Stimulated activated CD4-positive, alpha-beta T cell treated with anti-CD3 and anti-CD28 coated beads, Interleukin-15, amount 100 ng/mL, for 1 hour (primary cell): Measurements from ENCODE around the gene ARF1.

Experiments
- DNase-seq, 2 donors: peaks; one replicate each; pipeline ENCODE4 v3.0.0-alpha.2; 2020; ENCODE audit warnings: low read depth in 1 of 2, low spot score in 1 of 2

ARF1 gene

GRCh38 chr1:228068359-228068758 is 14.1 kb upstream of the ARF1 start:
- DNase-seq, result no peak

DNA sequence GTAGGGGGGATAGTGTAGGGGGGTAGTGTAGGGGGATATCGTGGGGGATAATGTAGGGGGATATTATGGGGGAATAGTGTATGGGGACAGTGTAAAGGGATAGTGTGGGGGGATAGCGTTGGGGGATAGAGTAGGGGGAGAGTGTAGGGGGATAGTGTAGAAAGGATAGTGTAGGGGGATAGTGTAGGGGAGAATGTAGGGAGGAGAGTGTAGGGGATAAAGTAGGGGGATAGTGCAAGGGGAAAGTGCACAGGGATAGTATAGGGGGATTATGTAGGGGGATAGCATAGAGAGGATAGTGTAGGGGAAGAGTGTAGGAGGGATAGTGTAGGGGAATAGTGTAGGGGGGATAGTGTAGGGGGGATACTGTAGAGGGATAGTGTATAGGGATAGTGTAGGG is 12.3 kb upstream of the ARF1 start:
- no peak for DNase-seq

GRCh38 chr1:228070851-228071250 is 11.7 kb upstream of the ARF1 start:
- DNase-seq, result no peak

GRCh38 chr1:228071839-228072657 is 10.5 kb upstream of the ARF1 start:
- DNase-seq, result no peak

DNA sequence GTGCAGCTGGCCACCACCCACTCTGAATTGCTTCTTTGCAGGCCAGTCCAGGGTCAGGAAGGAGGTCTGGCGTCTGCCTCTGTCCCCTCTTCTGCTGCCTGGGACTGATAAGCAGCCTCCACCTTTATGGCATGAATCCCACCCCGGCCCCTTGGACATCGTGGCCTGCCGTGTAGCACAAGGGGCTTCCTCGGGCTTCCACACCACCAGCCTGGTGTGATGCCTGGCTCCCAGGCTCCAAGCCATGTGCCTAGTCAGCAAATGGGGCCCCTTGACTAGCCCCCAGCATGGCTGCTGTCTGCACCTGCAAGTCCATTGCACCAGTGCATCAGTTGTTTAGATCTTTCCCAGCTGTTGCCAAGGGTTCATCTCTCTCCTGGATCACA is 9.9 kb upstream of the ARF1 start:
- DNase-seq, result no peak

GRCh38 chr1:228073061-228073856 is 9.2 kb upstream of the ARF1 start:
- DNase-seq, result no peak

GRCh38 chr1:228073857-228074545 is 8.5 kb upstream of the ARF1 start:
- DNase-seq, result no peak

DNA sequence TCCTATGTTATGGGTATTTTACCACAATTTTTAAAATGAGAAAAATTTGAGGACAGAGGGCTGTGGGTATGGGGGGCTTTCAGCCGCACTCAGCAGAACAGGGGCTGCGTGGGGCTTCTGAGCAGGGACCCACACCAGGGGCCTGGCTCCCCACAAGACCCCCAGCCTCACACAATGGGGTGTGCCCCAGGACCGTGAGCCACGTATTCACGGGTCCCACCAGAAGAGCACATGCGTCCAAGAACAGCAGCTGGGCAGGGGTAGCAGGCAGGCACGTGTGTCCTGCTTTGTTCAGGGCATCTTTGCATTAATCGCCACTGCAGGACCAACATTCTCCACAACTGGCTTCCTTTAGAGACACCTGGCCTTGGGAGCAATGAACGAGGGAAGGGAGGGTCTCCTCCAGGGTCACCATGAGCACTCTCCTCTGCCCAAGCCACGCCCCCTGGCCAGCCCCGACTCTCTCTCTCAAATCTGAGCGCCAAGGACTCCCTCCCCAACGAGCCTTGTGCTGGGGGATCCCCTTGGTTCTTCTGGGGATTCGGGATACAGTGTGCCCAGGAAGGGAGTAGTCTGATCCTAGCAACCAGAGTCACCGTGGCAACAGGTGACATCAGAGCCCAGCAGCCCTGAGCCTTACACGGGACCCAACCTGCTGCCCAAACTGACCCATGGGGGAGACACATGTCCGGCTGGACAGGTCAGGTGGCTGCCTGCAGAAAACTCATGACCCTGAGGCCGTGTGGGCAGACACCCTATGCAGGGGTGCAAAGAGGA is 7.4 kb upstream of the ARF1 start:
- no peak for DNase-seq

- DNase-seq, result no peak
Observed at GRCh38 chr1:228075801-228076271, 6.7 kb upstream of the ARF1 start.

- DNase-seq, result no peak
Observed at GRCh38 chr1:228076796-228077430, 5.6 kb upstream of the ARF1 start.

- DNase-seq, result no peak
Observed at GRCh38 chr1:228077565-228078330, 4.8 kb upstream of the ARF1 start.

DNA sequence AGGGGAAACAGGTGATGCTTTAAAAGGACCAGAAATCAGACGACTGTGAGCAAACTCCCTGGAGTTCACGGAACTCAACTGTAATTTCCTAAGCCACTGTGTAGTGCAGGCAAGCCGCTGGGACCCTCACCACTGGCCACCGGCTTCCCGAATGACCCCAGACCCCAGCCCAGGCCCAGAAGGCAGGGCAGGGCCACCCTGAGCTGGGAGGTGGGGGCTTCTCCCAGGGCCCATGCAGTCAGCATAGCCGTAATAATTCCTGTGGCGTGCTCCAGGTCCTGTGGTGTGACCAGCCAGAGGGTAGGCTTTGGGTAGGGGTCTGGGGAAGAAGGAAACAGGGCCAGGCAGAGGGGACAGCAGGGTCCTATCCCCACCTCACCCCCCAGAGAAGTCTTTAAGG is 3.5 kb upstream of the ARF1 start:
- DNase-seq, result no peak

GRCh38 chr1:228079601-228080263 is 2.8 kb upstream of the ARF1 start:
- DNase-seq, result no peak

DNA sequence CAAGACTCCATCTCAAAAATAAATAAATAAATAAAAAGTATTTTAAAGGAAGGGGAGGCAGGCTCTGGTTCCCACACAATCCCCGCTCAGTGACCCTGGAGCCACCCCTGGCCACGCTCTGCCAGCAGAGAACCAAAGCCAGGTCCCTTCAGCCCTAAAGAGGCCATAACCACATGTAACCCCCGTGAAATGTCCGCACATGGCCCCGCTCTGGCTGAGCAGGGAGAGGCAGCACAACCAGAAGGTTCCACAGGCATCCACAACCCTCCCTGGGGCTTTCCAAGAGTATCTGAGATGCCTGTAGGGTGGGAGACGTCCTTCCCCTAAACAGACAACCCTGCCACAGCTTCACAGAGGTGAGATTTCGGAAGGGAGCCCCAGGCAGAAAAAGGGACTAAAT is 1.4 kb upstream of the ARF1 start:
- no peak for DNase-seq

- DNase-seq, result no peak
Observed at GRCh38 chr1:228081578-228082213, 812 bp upstream of the ARF1 start.

DNA sequence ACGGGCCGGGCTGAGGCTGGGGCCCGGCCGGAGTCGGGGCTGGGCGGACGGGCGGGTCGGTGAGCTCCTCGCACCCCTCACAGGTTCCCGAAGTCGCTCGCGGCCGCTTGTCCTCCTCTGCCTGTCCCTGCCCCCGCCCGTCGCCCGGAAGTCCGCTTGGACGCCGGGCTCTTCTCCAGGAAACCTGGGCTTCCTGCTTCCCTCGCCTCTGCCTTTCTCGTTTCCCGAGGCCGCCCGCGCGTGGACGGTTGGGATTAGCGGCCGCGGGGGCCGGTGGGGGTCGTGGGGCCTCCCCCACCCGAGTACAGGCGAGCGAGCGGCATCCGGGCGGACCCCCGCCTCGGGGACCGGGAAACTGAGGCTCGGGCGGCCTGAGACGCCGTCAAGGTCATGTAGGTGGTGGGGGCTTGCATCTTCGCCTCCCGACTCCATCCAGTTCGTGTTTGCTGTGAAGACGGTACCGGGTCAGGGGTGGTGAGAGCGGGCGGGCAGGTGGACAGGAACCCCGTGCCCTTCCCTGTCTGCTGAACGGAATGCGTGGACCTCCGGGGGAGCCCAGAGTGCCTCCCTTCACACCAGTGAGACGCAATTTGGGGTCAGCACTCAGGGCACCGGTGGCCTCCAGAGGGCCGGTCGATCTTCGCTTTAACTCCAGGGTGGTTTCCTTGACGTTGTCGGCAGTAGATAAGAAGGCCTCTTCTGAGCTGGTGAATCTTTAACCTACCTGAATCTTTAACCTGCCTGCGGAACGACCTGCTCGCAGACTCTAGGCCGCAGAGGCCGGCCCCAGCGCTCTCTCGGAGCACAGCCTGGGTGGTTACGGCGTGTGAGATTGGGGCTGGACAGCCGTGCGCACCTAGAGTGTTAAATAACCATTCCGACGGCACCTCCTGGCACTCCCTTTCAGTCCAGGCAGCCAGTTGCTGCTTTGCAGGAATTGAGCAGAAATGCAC is 686 bp downstream of the ARF1 start:
- DNase-seq, result no peak

- DNase-seq, result no peak
Observed at GRCh38 chr1:228083871-228084278, 1.4 kb downstream of the ARF1 start.

DNA sequence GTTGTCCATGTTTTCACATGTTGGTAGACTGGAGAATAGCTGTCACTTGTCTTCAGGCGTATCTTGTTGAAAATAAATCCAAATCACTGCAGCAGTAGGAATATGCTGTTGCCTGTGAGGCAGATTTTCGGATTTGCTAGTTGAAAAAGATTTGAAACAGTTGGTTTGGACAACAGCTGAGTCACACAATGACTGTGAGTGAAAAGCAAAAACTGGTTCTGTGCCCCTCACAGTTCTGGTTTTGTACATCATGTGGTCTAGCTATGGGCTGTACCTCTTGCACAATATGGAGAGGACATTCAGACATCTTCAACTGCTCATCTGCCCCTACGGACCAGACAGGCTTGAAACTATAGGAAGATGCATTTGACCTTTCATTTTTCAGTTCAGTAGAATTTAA is 1.8 kb downstream of the ARF1 start:
- no peak for DNase-seq
